ENCODE data around the gene SCCPDH.

Gene SCCPDH

GRCh38 chr1:246781212-246781611 is 57.0 kb downstream of the SCCPDH start:
- Histone ChIP-seq H3F3A (ENCODE audit: insufficient read depth, low read length) (no peaks in the 10 kb centered on the region), H3K36me3 (replicated peaks; ENCODE audit: insufficient read depth, low read length) (no peaks in the 10 kb centered on the region), H3K27me3 (replicated peaks; ENCODE audit: insufficient read depth, low read length) (no peaks in the 10 kb centered on the region), H3K4me3 (ENCODE audit: low read length) (no peak overlapping the region), H3K4me1 (ENCODE audit: low read length) (no peaks in the 10 kb centered on the region), H3K79me2 (ENCODE audit: low read length) (no peaks in the 10 kb centered on the region), H3K9me2 (replicated peaks; ENCODE audit: insufficient read depth, low read length) (no peaks in the 10 kb centered on the region), H3K9ac (ENCODE audit: low read length) (no peak overlapping the region), H2AFZ (ENCODE audit: low read length) (no peak overlapping the region), H3K27ac (ENCODE audit: low read length) (no peak overlapping the region), H3K4me2 (ENCODE audit: low read depth, low read length) (no peak overlapping the region), H3K9me3 (replicated peaks; ENCODE audit: insufficient read depth, low read length) (no peaks in the 10 kb centered on the region), H4K20me1 (ENCODE audit: insufficient read depth, low read length) (no peaks in the 10 kb centered on the region)
- TF ChIP-seq, protein P1, sequence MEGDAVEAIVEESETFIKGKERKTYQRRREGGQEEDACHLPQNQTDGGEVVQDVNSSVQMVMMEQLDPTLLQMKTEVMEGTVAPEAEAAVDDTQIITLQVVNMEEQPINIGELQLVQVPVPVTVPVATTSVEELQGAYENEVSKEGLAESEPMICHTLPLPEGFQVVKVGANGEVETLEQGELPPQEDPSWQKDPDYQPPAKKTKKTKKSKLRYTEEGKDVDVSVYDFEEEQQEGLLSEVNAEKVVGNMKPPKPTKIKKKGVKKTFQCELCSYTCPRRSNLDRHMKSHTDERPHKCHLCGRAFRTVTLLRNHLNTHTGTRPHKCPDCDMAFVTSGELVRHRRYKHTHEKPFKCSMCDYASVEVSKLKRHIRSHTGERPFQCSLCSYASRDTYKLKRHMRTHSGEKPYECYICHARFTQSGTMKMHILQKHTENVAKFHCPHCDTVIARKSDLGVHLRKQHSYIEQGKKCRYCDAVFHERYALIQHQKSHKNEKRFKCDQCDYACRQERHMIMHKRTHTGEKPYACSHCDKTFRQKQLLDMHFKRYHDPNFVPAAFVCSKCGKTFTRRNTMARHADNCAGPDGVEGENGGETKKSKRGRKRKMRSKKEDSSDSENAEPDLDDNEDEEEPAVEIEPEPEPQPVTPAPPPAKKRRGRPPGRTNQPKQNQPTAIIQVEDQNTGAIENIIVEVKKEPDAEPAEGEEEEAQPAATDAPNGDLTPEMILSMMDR (IDR thresholded peaks at IDR 0.05; ENCODE audit: low read length): no peak
- TF ChIP-seq EZH2 (optimal IDR thresholded peaks at IDR 0.05; ENCODE audit: low read depth, low read length): no peak
- TF ChIP-seq EZH2phosphoT487 (IDR thresholded peaks at IDR 0.05; ENCODE audit: low read length): no peak
- no peak for DNase-seq

DNA sequence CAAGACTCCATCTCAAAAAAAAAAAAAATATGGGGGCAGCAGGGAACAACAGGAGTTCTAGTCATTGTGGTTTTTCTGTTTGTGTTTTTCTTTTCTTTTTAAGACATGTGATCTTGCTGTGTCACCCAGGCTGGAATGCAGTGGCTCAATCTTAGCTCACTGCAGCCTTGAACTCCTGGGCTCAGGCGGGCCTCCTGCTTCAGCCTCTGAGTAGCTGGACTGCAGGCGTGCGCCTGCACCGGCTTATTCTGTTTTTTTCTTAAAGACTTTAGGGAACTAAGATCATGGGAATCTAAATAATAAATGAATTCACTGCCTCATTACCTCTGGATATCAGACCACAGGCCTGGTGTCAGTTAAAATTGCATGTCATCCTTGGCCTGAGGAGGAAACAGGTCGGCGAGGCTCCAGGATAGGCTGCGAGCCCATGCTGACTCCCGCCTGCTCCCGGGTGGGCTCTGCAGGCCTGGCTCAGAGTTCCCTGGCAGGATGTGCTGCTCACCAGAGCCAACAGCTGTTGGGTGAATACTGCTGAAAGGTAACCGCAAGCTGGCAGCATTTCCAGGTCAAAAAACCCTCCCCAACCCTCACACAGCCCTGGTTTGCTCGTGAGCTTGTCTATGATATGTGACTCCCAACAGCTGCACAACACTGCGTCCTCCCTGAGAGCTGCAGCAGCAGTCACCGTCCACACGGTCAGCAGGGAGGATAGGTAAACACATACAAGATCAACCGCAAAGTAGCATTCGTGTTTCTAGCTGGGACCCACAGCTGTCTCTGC is 58.1 kb downstream of the SCCPDH start:
- H4K20me1 ChIP-seq (ENCODE audit: insufficient read depth, low read length): no peaks in the 10 kb centered on the region
- H3K9me2 ChIP-seq (replicated peaks; ENCODE audit: insufficient read depth, low read length): no peaks in the 10 kb centered on the region
- TF ChIP-seq EZH2 (optimal IDR thresholded peaks at IDR 0.05; ENCODE audit: low read depth, low read length) (no peak), EZH2phosphoT487 (IDR thresholded peaks at IDR 0.05; ENCODE audit: low read length) (no peak)
- TF ChIP-seq, protein P1 (IDR thresholded peaks at IDR 0.05; ENCODE audit: low read length): no peak
- no peak overlapping the region for H3K27ac ChIP-seq (ENCODE audit: low read length)
- H3K4me3 ChIP-seq (ENCODE audit: low read length): no peak overlapping the region
- H3K9me3 ChIP-seq (replicated peaks; ENCODE audit: insufficient read depth, low read length): no peaks in the 10 kb centered on the region
- H3K4me2 ChIP-seq (ENCODE audit: low read depth, low read length): no peak overlapping the region
- DNase-seq: no peak
- H3K36me3 ChIP-seq (replicated peaks; ENCODE audit: insufficient read depth, low read length): no peaks in the 10 kb centered on the region
- no peak overlapping the region for H3K9ac ChIP-seq (ENCODE audit: low read length)
- H3K79me2 ChIP-seq (ENCODE audit: low read length): no peaks in the 10 kb centered on the region
- no peaks in the 10 kb centered on the region for H3K27me3 ChIP-seq (replicated peaks; ENCODE audit: insufficient read depth, low read length)
- no peaks in the 10 kb centered on the region for H3K4me1 ChIP-seq (ENCODE audit: low read length)
- H3F3A ChIP-seq (ENCODE audit: insufficient read depth, low read length): no peaks in the 10 kb centered on the region
- no peak overlapping the region for H2AFZ ChIP-seq (ENCODE audit: low read length)

DNA sequence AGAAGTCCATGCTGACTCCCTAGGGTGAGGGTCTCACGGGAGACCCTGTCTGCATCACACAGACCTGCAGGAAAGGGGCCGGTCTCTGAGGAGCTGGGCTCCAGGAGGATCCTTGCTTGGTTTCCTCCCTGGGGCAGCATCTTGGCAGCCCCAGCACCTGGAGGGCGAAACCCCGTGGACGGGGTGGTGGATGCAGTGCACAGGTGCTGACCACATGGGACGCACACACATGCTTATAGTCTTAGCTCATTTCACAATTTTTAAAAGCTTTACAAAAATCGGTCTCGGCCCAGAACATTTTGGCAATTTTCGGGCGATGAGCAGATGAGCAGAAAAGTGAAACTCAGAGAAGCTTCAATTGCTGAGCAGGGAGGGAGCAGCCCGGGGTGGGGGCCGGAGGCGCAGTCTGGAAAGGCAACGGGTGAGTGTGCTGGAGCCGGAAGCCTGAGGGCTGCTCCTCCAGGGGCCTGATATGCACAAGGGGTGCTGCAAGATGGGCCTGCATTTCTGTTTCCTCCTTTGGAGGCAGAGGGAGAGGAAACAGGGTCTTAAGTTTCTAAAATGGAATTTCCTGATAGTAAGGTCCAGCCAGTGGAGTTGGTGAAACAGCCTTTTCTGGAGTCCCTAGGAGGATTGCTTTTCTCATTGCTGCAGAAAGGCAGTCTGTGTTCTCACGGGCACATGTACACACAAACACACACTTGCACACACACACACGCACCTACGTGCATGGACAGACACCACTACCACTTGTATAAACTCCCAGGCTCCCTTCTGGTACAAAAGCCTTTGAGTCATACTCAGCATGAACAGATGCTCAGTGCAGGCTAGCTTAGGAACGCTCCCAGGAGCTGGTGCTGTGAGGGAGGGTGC is 60.6 kb downstream of the SCCPDH start:
- Histone ChIP-seq H3K4me3 (ENCODE audit: low read length) (no peak overlapping the region), H3K9ac (ENCODE audit: low read length) (no peak overlapping the region), H2AFZ (ENCODE audit: low read length) (no peak overlapping the region), H3K4me2 (ENCODE audit: low read depth, low read length) (no peak overlapping the region), H3K9me2 (replicated peaks; ENCODE audit: insufficient read depth, low read length) (no peaks in the 10 kb centered on the region), H3K27me3 (replicated peaks; ENCODE audit: insufficient read depth, low read length) (no peaks in the 10 kb centered on the region), H3F3A (ENCODE audit: insufficient read depth, low read length) (no peaks in the 10 kb centered on the region), H4K20me1 (ENCODE audit: insufficient read depth, low read length) (no peaks in the 10 kb centered on the region), H3K4me1 (ENCODE audit: low read length) (no peaks in the 10 kb centered on the region), H3K79me2 (ENCODE audit: low read length) (no peaks in the 10 kb centered on the region), H3K27ac (ENCODE audit: low read length) (no peak overlapping the region), H3K9me3 (replicated peaks; ENCODE audit: insufficient read depth, low read length) (no peaks in the 10 kb centered on the region), H3K36me3 (replicated peaks; ENCODE audit: insufficient read depth, low read length) (no peaks in the 10 kb centered on the region)
- no peak for DNase-seq
- TF ChIP-seq, protein P1 (IDR thresholded peaks at IDR 0.05; ENCODE audit: low read length): no peak
- TF ChIP-seq EZH2phosphoT487 (IDR thresholded peaks at IDR 0.05; ENCODE audit: low read length): no peak
- no peak for TF ChIP-seq EZH2 (optimal IDR thresholded peaks at IDR 0.05; ENCODE audit: low read depth, low read length)

Data from MM.1S (cell line).